ENCODE results near the gene CABLES2. TPM values are rescaled to one million over a fixed set of nuclear protein-coding genes. Genes with fewer than 3 reads are reported as not detected.

CABLES2 gene
- polyA plus RNA-seq, 2 of the 4 experiments (the other 2 are of a cell fraction): 3.9 to 7.7 TPM

- TF ChIP-seq ESRRA (IDR thresholded peaks at IDR 0.05; ENCODE audit: borderline replicate concordance, low read length) (no peak), ZNF302 (CRISPR knock-in tag; IDR thresholded peaks at IDR 0.05) (no peak), HOXB5 (CRISPR knock-in tag; IDR thresholded peaks at IDR 0.05) (no peak)
Measured at GRCh38 chr20:62355516-62355877, 51.6 kb downstream of the CABLES2 start (continued).

GRCh38 chr20:62354811-62355341, 52.2 kb downstream of the CABLES2 start:
- CTCF ChIA-PET: interaction anchor here (1.1 to 5.5 kb wide), 5 partner anchors 13 to 53 kb away, joined by 3 to 94 read pairs (median 16); partner anchors contain the start of genes ADRM1 and LAMA5

GRCh38 chr20:62354031-62354808, 52.9 kb downstream of the CABLES2 start:
- DNase-seq (ENCODE audit: low read depth in 1 of 2, low spot score in 1 of 2) (peak in 1 of 2 experiments; percentile 59), ATAC-seq (no peak), FAIRE-seq (no peak)
- Histone ChIP-seq H3K4me2 (peak overlapping the region; percentile 91), H3K4me3 (peak overlapping the region; percentile 41), H3K9me3 (peaks cover 2% of the 10 kb centered on the region), H3K4me1 (peaks cover 96% of the 10 kb centered on the region), H3K27ac (peak overlapping the region; percentile 97 to 99)
- ChIA-PET POLR2A (interaction anchor here (0.8 kb wide), 1 partner anchor 12 kb away, joined by 3 read pairs; no protein-coding TSS in a partner anchor), CTCF (interaction anchor here (1.0 to 5.5 kb wide), 7 partner anchors 11 to 29 kb away, joined by 4 to 107 read pairs (median 19); partner anchors contain the start of gene LAMA5)
- TF ChIP-seq CTCF (IDR thresholded peaks at IDR 0.05): no peak
- peak; percentile 89 for TF ChIP-seq ZFP36 (IDR thresholded peaks at IDR 0.05; ENCODE audit: borderline replicate concordance, partially characterized antibody)
- WGBS (ENCODE audit: missing lambda C conversion rate): 18% methylated on average over 8 of the region's 14 CpGs

More at GRCh38 chr20:62354811-62355341, 52.2 kb downstream of the CABLES2 start:
- POLR2A ChIA-PET: no interaction called here
- H3K27ac ChIP-seq: peak overlapping the region; percentile 97 to 99
- TF ChIP-seq CTCF (IDR thresholded peaks at IDR 0.05) (no peak), HOXA7 (CRISPR knock-in tag; IDR thresholded peaks at IDR 0.05) (0 out of 2 replicates have a peak, but pooled peaks have one; percentile 12)
- H3K4me1 ChIP-seq: peaks cover 98% of the 10 kb centered on the region
- ATAC-seq (no peak), DNase-seq (ENCODE audit: low read depth in 1 of 2, low spot score in 1 of 2) (peak in 1 of 2 experiments; percentile 49), FAIRE-seq (no peak)
- no peaks in the 10 kb centered on the region for H3K9me3 ChIP-seq
- peak overlapping the region; percentile 91 for H3K4me2 ChIP-seq
- H3K4me3 ChIP-seq: peak overlapping the region; percentile 41
- 0% methylated on average over 1 of the region's 16 CpGs for WGBS (ENCODE audit: missing lambda C conversion rate)

- Histone ChIP-seq H3K9me3 (peaks cover 8% of the 10 kb centered on the region), H3K4me1 (peaks cover 88% of the 10 kb centered on the region), H3K27ac (peak overlapping the region; percentile 97 to 99), H3K4me3 (peak overlapping the region; percentile 20; the same call in 2 of the 3 replicates), H3K4me2 (peak overlapping the region; percentile 91)
- ATAC-seq: no peak; a peak in 1 of 6 replicates
- ChIA-PET CTCF (interaction anchor here (0.6 to 5.3 kb wide), 10 partner anchors 10 to 51 kb away, joined by 3 to 107 read pairs (median 6); partner anchors contain the start of genes ADRM1, LAMA5 and RPS21), POLR2A (interaction anchor here (0.8 to 1.3 kb wide), 2 partner anchors 13 to 16 kb away, joined by 3 to 8 read pairs; no protein-coding TSS in a partner anchor)
- FAIRE-seq: no peak
- TF ChIP-seq FOXS1 (CRISPR knock-in tag; IDR thresholded peaks at IDR 0.05) (no peak), KDM5A (IDR thresholded peaks at IDR 0.05) (no peak), NFE2L2 (conservative IDR thresholded peaks at IDR 0.05; ENCODE audit: low read length) (no peak), JUN (IDR thresholded peaks at IDR 0.05) (peak in 1 of 2 experiments; percentile 9; a peak in 1 of 5 replicates), POLR2AphosphoS2 (conservative IDR thresholded peaks at IDR 0.05; ENCODE audit: low read length) (no peak), HES2 (IDR thresholded peaks at IDR 0.05) (no peak), RFX5 (IDR thresholded peaks at IDR 0.05) (no peak), HOXA7 (CRISPR knock-in tag; IDR thresholded peaks at IDR 0.05) (0 out of 2 replicates have a peak, but pooled peaks have one; percentile 10), ZNF302 (CRISPR knock-in tag; IDR thresholded peaks at IDR 0.05) (0 out of 2 replicates have a peak, but pooled peaks have one; percentile 3), PBX3 (IDR thresholded peaks at IDR 0.05) (no peak), HOXB13 (CRISPR knock-in tag; IDR thresholded peaks at IDR 0.05; ENCODE audit: low read depth) (peak; percentile 23), ZFP36 (IDR thresholded peaks at IDR 0.05; ENCODE audit: borderline replicate concordance, partially characterized antibody) (no peak), FOSB (CRISPR knock-in tag; IDR thresholded peaks at IDR 0.05) (no peak)
- no peak for DNase-seq (ENCODE audit: low read depth in 1 of 2, low spot score in 1 of 2)
- WGBS (ENCODE audit: missing lambda C conversion rate): 57% methylated on average over 5 of the region's 16 CpGs
Measured at GRCh38 chr20:62353289-62354030, 53.6 kb downstream of the CABLES2 start.
